ENCODE data around the gene LTB.

The LTB gene

DNA sequence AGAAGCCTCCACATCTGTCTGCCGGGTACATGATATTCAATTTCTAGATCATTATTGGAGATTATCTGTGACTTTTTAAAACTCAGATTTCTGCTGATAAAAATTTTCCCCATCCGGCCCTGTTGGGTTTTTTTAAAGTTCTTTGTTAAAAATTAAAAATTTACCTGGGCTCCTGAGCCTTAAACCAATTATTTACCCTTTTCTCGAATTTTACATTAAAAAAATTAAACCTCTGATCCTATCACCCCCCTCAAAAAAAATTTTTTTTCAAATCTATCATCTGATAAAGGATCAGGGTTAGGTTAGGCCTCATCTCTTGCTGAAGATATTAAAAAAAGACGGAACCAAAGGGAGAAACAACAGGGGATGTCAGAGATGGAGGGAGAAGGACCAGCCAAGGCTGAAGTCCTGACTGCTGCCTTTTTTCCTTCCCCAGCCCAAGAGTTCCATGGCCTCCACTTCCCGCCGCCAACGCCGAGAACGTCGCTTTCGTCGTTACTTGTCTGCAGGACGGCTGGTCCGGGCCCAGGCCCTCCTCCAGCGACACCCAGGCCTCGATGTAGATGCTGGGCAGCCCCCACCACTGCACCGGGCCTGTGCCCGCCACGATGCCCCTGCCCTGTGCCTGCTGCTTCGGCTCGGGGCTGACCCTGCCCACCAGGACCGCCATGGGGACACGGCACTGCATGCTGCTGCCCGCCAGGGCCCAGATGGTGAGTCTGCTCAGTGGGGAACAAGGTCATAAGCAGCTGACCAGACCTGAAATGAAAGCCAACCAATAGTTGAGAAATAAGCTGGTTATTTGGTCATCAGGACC lies 34.3 kb downstream of the LTB start:
- no peak for DNase-seq (ENCODE audit: low read depth)

DNA sequence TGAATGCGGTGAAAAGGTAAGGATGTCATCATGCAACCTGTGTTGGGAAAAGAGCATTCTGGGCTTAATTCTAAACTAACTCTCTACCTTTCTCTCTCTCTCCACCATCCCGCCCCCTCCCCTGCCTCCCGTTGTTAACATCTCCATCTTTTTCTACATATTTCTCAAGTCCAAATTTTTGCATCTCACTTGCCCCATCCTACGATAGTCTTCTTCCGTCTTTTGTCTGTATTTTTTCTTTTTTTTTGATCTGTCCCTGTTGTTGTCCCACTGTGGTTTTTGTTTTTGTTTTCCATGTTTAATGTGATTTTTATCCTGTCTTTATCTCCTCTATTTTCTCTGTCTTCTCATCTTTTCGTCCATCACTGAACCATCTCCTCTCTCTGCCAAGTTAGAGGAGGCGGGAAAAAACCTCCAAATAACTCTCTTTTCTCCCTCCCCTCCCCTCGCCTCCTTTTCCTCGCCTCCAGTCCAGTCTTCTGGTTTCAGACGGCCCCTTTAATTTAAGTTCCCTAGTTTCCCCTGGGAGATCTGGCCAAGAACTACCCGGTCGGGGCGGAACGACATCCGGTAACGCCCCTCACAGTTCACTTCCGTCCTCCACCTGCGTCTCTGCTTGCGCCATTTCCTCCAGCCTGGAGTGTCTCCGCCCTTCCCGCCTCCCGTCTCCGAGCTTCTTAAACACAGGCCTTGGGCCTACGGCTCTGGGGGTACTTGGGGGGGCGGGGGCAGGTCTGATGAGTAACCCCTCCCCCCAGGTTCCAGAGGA lies 35.1 kb downstream of the LTB start, which contains the start of gene NFKBIL1:
TSS of gene NFKBIL1 (plus strand) at position 651 of the 769 bp plus-strand sequence. CDS start at position 738, 87 bp downstream.
- DNase-seq (ENCODE audit: low read depth), result peak; percentile 87

GRCh38 chr6:31546339-31546957 lies 35.8 kb downstream of the LTB start, which contains the start of gene ATP6V1G2:
ATP6V1G2 (minus strand) TSS chr6:31546608; CDS start chr6:31546559, 49 bp downstream.
- DNase-seq (ENCODE audit: low read depth), result peak; percentile 70

DNA sequence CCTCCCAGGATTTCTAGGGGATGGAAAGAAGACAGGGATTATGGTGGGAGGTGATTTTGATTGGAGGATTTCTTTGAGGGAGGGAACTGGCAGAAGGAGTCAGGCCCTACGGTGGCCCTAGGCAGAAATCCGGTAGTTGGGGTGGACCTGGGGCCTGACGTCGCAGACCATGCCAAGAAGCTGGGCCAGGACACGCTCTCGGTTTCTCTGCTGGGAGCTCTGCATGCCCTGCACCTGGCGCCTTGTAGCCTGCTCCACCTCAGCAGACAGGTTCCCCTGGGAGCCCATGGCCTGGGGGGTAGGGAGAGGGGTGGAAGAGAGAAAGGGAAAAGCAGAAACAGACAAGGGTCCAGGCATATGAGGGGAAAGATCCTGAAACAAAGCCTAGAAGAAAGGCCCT lies 36.9 kb downstream of the LTB start:
- no peak for DNase-seq (ENCODE audit: low read depth)

DNA sequence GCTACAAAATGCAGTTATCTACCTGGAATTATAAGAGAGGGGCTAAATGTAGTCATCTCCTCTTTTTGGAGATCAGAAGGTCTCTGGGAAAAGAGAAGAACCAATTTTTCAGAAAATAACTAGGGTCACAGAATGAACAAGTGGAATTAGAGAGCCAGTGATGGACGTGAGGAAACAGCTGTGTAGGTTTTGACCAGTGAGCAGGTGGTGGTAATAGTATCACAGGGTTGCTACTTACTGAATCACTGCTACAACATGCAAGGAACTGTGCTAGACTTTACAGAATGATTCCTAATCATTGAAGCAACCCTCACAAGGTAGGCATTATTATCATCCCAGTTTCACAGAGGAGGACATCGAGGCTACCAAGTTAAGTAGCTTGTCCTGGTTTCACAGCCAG lies 37.5 kb downstream of the LTB start:
- no peak for DNase-seq (ENCODE audit: low read depth)

GRCh38 chr6:31543639-31544038 lies 38.6 kb downstream of the LTB start:
- no peak for DNase-seq (ENCODE audit: low read depth)

- DNase-seq (ENCODE audit: low read depth), result peak; percentile 91
These were observed 40.3 kb downstream of the LTB start, which contains the start of gene DDX39B for GRCh38 chr6:31541658-31542521. DDX39B (minus strand) TSS chr6:31542003; CDS start chr6:31540532, 1,471 bp downstream.

- DNase-seq (ENCODE audit: low read depth), result peak; percentile 63
These were observed 41.1 kb downstream of the LTB start for GRCh38 chr6:31541059-31541657.

GRCh38 chr6:31540640-31541039 lies 41.6 kb downstream of the LTB start:
- no peak for DNase-seq (ENCODE audit: low read depth)

DNA sequence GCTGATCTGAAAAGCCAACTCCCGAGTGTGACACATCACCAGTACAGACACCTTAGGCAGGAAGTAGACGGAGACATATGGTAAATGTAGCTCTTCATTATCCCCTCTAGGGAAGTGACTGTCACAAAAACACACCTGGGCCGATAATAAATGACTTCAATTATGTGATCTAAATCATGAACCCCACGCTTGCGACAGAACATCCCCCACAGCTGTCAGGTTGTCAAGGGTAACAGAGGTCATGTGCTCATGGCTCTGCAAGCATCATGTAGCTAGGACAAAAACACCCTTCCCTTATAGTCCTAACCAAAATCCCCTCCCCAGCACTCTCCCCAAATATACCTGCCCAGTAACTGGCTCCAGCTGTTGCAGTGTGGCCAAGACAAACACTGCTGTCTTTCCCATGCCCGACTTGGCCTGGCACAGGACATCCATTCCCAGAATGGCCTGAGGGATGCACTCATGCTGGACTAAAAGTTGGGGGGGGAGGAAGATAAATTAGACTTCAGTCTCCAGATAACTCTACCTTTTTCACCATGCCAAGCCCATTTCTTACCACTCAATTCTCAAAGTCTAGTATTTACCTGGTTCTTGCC lies 43.3 kb downstream of the LTB start:
- DNase-seq (ENCODE audit: low read depth), result no peak

DNA sequence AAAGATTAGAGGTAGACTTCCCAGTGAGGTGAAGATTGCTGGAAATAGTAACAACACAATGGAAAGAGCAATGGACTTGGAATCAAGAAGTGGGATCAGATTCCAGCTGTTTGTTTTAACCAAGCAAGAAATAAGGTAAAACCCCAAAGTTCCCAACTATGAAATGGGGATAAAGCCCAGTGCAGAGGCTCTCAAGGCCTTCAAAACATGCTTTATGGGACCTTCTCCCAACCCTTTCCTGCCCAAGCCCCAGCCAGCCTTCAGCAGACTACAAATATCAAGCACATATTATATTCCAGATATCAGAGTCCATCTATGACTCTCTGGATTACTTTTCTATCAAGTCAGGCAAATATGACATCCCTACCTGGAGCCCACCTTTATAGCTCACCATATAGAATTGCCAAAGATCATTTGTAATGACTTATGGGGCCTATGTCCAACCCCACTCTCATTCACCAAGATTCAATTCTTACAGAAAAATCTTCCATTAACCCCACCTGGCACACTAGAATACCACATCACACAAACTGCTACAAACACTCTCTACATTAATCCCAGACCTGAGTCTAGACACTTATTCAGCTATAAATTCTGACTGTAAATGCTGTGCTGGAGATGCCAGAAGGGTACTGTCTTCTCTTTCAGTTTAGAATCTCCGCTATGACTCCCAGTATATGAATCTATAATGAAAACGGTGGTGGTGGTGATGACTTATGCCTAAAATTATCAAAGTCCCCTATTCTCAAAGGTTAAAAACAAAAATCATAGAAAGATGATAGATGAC lies 46.5 kb downstream of the LTB start:
- DNase-seq (ENCODE audit: low read depth), result no peak

GRCh38 chr6:31534521-31535040 lies 47.6 kb downstream of the LTB start:
- no peak for DNase-seq (ENCODE audit: low read depth)

DNA sequence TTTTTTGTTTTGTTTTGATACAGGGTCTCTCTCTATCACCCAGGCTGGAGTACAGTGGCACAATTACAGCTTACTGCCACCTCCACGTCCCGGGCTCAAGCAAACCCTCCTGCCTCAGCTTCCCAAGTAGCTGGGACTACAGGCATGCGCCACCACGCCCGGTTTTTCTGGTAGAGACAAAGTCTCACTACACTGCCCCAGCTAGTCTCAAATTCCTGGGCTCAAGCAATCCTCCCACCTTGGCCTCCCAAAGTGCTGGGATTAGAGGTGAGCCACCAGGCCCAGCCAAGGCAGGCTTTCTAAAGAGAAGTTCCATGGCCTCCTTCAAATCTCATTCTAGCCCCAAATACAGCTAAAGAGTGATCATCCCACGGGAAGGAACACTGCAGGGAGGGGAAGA lies 48.2 kb downstream of the LTB start:
- no peak for DNase-seq (ENCODE audit: low read depth)

DNA sequence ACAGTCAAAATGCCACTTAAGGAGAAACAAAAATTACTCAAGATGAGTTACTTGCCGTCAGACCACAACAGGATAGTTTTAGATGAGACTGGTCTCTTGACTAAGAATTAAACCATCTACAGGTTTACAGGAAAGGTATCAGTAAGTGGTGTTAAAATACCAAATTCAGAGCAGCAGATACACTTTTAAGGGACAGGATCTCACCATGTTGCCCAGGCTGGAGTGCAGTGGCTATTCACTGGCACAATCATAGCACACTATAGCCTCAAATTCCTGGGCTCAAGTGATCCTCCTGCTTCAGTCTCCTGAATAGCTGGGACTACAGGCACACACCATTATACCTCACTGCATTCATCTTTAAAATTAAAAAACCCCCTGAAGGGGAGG lies 48.8 kb downstream of the LTB start:
- DNase-seq (ENCODE audit: low read depth), result no peak

GRCh38 chr6:31532644-31533454 lies 49.4 kb downstream of the LTB start:
- no peak for DNase-seq (ENCODE audit: low read depth)

DNA sequence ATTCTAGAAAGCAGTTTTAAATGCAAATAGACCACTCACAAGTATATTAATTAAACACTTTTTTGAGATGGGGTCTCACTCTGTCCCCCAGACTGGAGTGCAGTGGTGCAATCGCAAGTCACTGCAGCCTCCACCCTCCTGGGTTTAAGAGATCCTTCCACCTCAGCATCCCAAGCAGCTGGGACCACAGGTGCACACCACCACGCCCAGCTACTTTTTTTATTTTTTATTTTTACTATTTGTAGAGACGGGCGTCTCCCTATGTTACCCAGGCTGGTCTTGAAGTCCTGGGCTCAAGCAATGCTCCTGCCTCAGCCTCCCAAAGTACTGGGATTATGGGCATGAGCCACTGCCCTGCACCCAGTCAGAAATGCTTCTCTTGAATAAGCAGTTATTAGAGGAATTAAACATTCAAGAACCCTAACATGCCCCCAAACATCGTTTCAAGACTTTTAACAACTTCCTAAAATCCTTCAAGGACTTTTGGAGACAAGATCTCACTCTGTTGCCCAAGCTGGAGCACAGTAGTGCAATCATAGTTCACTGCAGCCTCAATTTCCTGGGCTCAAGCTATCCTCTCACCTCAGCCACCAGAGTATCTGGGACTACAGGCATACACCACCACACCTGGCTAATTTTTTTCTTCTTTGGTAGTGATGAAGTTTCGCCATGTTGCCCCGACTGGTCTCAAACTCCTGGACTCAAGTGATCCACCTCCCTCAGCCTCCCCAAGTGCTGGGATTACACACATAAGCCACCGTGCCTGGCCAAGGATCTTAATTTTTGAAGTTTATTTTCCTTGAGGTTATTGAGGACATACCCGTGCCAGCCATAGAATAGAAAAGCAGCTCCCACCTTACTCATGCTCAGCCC lies 50.2 kb downstream of the LTB start:
- no peak for DNase-seq (ENCODE audit: low read depth)

DNA sequence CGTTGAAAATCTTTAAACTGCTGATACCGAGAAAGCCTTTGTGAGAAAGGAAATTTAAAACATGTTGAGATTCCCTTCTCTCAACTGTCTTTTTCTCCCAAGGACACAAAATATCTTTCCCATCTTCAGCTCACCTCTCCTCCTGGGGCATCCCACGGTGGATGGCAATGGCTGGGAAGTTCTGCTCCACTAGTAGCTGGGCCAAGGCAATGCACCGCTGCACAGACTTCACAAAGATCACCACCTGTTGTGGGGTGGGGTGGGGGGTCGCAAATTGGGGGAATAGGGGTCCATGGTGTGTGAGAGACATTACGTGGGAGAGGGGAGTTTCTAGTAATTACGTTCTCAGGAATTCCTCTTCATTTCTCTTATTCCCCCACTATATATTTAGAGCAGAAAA lies 51.1 kb downstream of the LTB start:
- no peak for DNase-seq (ENCODE audit: low read depth)

- DNase-seq (ENCODE audit: low read depth), result no peak
These were observed 51.6 kb downstream of the LTB start for GRCh38 chr6:31530659-31531058.
